GM18870 (cell line): ENCODE measurements around the gene CLEC18B.
"Not testable (repeated sequence)": the region's sequence is repeated elsewhere in the genome, so short reads cannot be mapped to it uniquely, and the experiment has no call there.

ENCODE experiments used
- ATAC-seq: cut with Tn5 transposase; IDR thresholded peaks from one replicate; pipeline ENCODE4 v1.9.1; 2021; ENCODE audit warnings: moderate library complexity; ENCODE audit not compliant: unreplicated experiment

CLEC18B gene

GRCh38 chr16:74446866-74447265 is 25.6 kb upstream of the CLEC18B start:
- no peak for ATAC-seq

GRCh38 chr16:74443624-74444346 is 22.5 kb upstream of the CLEC18B start:
- not testable (repeated sequence) for ATAC-seq

- no peak for ATAC-seq
These were observed 18.4 kb upstream of the CLEC18B start for GRCh38 chr16:74439685-74440084.

GRCh38 chr16:74438492-74438979 is 17.3 kb upstream of the CLEC18B start:
- no peak for ATAC-seq

- no peak for ATAC-seq
These were observed 10.2 kb upstream of the CLEC18B start for GRCh38 chr16:74431516-74431915.

GRCh38 chr16:74430036-74430712 is 8.9 kb upstream of the CLEC18B start:
- peak; percentile 58 for ATAC-seq

- not testable (repeated sequence) for ATAC-seq
These were observed 7.2 kb upstream of the CLEC18B start for GRCh38 chr16:74428493-74428892.

GRCh38 chr16:74425751-74426150 is 4.5 kb upstream of the CLEC18B start:
- not testable (repeated sequence) for ATAC-seq

GRCh38 chr16:74423721-74424120 is 2.4 kb upstream of the CLEC18B start:
- not testable (repeated sequence) for ATAC-seq

- not testable (repeated sequence) for ATAC-seq
These were observed 808 bp upstream of the CLEC18B start for GRCh38 chr16:74422086-74422485.

GRCh38 chr16:74421482-74421785 is 156 bp upstream of the CLEC18B start:
- not testable (repeated sequence) for ATAC-seq

GRCh38 chr16:74419811-74420210 is 1.5 kb downstream of the CLEC18B start:
- ATAC-seq = not testable (repeated sequence)

- not testable (repeated sequence) for ATAC-seq
These were observed 3.4 kb downstream of the CLEC18B start for GRCh38 chr16:74417897-74418296.

GRCh38 chr16:74413920-74414319 is 7.4 kb downstream of the CLEC18B start:
- not testable (repeated sequence) for ATAC-seq

- ATAC-seq = not testable (repeated sequence)
These were observed 7.8 kb downstream of the CLEC18B start for GRCh38 chr16:74413485-74413884.

- ATAC-seq = not testable (repeated sequence)
These were observed 8.4 kb downstream of the CLEC18B start for GRCh38 chr16:74412775-74413390.

- not testable (repeated sequence) for ATAC-seq
These were observed 9.0 kb downstream of the CLEC18B start for GRCh38 chr16:74412138-74412774.

GRCh38 chr16:74410981-74411380 is 10.3 kb downstream of the CLEC18B start:
- ATAC-seq = not testable (repeated sequence)

- ATAC-seq = not testable (repeated sequence)
These were observed 11.0 kb downstream of the CLEC18B start for GRCh38 chr16:74410057-74410957.
